SH-SY5Y (cell line): Measurements from ENCODE around the gene OR5B12.

ENCODE experiments used
- GATA2 ChIP-seq: IDR thresholded peaks from 2 replicates; pipeline ENCODE4 v1.6.1; 2011; ENCODE audit warnings: mild to moderate bottlenecking, low read depth, low read length
- GATA3 ChIP-seq: IDR thresholded peaks from 2 replicates; pipeline ENCODE4 v1.6.1; 2011; ENCODE audit warnings: low read depth, mild to moderate bottlenecking, low read length, moderate library complexity

DNA sequence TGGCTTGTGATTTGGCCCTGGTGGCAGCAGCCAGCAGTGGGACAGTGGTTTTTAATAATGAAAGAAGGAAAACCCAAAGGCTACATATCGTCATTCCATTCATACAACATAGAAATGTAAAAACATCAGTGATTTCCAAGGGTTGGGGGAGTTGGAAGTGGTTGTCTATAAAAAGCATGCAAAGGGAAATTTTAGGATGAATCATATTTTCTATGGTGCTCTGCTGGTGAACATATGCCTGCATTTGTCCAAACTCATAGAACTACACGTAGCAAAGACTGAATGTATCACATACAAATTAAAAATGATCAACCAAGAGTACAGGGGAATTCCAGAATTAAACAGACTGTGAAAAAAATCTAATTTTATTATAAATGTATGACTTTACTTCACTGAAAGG is 46.5 kb downstream of the OR5B12 start:
- TF ChIP-seq GATA2 (no peak), GATA3 (no peak)
